ENCODE results near the gene GPX4.

- TF ChIP-seq CTCF (IDR thresholded peaks at IDR 0.05) (no peak), POLR2A (IDR thresholded peaks at IDR 0.05; ENCODE audit: low read depth) (no peak)
Observed at GRCh38 chr19:1063030-1063908, 40.5 kb upstream of the GPX4 start.
